NCI-H187 treated with DMSO at 0.1 percent for 48 hours (cell line): ENCODE measurements around the gene UST.
A peak's percentile ranks its signal among the peaks of the same experiment; 100 is the strongest.
"Not testable (repeated sequence)": the region's sequence is repeated elsewhere in the genome, so short reads cannot be mapped to it uniquely, and the experiment has no call there.

Experiments used
- DNase-seq: peaks from one replicate; lab custom pipeline; 2025; lab: John Stamatoyannopoulos, UW

The UST gene

GRCh38 chr6:148868314-148868713, 121.5 kb downstream of the UST start:
- DNase-seq = no peak

GRCh38 chr6:148868901-148869300, 122.1 kb downstream of the UST start:
- no peak for DNase-seq

GRCh38 chr6:148869585-148869984, 122.8 kb downstream of the UST start:
- DNase-seq = no peak

- no peak for DNase-seq
Observed at GRCh38 chr6:148873154-148873553, 126.3 kb downstream of the UST start.

- no peak for DNase-seq
Observed at GRCh38 chr6:148873868-148874267, 127.0 kb downstream of the UST start.

GRCh38 chr6:148874698-148875293, 128.0 kb downstream of the UST start:
- DNase-seq = peak; percentile 43

- DNase-seq = no peak
Observed at GRCh38 chr6:148878683-148879082, 131.9 kb downstream of the UST start.

- not testable (repeated sequence) for DNase-seq
Observed at GRCh38 chr6:148880742-148881141, 133.9 kb downstream of the UST start.

- DNase-seq = no peak
Observed at GRCh38 chr6:148881593-148882311, 134.9 kb downstream of the UST start.

- no peak for DNase-seq
Observed at GRCh38 chr6:148883270-148883669, 136.4 kb downstream of the UST start.

GRCh38 chr6:148884461-148884860, 137.6 kb downstream of the UST start:
- no peak for DNase-seq

- no peak for DNase-seq
Observed at GRCh38 chr6:148885136-148885865, 138.5 kb downstream of the UST start.

- DNase-seq = no peak
Observed at GRCh38 chr6:148885925-148886845, 139.4 kb downstream of the UST start.

GRCh38 chr6:148887181-148887580, 140.4 kb downstream of the UST start:
- no peak for DNase-seq

- DNase-seq = no peak
Observed at GRCh38 chr6:148888856-148889255, 142.0 kb downstream of the UST start.

GRCh38 chr6:148890096-148890495, 143.3 kb downstream of the UST start:
- no peak for DNase-seq

GRCh38 chr6:148890652-148891404, 144.0 kb downstream of the UST start:
- no peak for DNase-seq

GRCh38 chr6:148891405-148891783, 144.6 kb downstream of the UST start:
- no peak for DNase-seq

- no peak for DNase-seq
Observed at GRCh38 chr6:148892247-148892646, 145.4 kb downstream of the UST start.

- no peak for DNase-seq
Observed at GRCh38 chr6:148893073-148893472, 146.2 kb downstream of the UST start.

- no peak for DNase-seq
Observed at GRCh38 chr6:148893481-148893880, 146.7 kb downstream of the UST start.
